RWPE2 (cell line): ENCODE measurements around the gene C1QTNF4.

Experiments used
- ATAC-seq: fragments of 200-7000 bp; cut with Tn5 transposase; 3 replicates; pipeline ENCODE4 v1.9.1; 2021; ENCODE audit warnings: low read depth
- DNase-seq: peaks from one replicate; pipeline ENCODE4 v3.0.0-alpha.2; 2020; ENCODE audit warnings: low spot score
- H3K27ac ChIP-seq: fragments of 450-650 bp; 2 replicates; pipeline ENCODE4 v1.5.1; 2017; ENCODE audit warnings: mild to moderate bottlenecking; ENCODE audit not compliant: poor library complexity, severe bottlenecking
- H3K27me3 ChIP-seq: fragments of 250-450 bp; sonication (Bioruptor Pico); 2 replicates; pipeline ENCODE4 v1.5.1; 2021; ENCODE audit warnings: mild to moderate bottlenecking, moderate library complexity; ENCODE audit not compliant: insufficient read depth, poor library complexity, severe bottlenecking
- H3K36me3 ChIP-seq: fragments of 250-450 bp; sonication (Bioruptor Pico); 2 replicates; pipeline ENCODE4 v1.5.1; 2020; ENCODE audit warnings: low read depth, mild to moderate bottlenecking, moderate library complexity
- H3K4me1 ChIP-seq: fragments of 250-450 bp; sonication (Bioruptor Pico); 2 replicates; pipeline ENCODE4 v1.5.1; 2021; ENCODE audit warnings: mild to moderate bottlenecking, moderate library complexity; ENCODE audit not compliant: insufficient read depth, poor library complexity, severe bottlenecking
- H3K4me3 ChIP-seq: fragments of 250-450 bp; sonication (Bioruptor Pico); 2 replicates; pipeline ENCODE4 v1.5.1; 2021; ENCODE audit warnings: mild to moderate bottlenecking, moderate library complexity; ENCODE audit not compliant: severe bottlenecking
- H3K9me3 ChIP-seq: fragments of 250-450 bp; sonication (Bioruptor Pico); 2 replicates; pipeline ENCODE4 v1.5.1; 2021; ENCODE audit warnings: mild to moderate bottlenecking, moderate library complexity; ENCODE audit not compliant: severe bottlenecking
- TF ChIP-seq, protein P1 (sequence below): fragments of 450-650 bp; IDR thresholded peaks from one replicate; pipeline ENCODE4 v1.5.1; 2017; ENCODE audit warnings: mild to moderate bottlenecking, moderate library complexity; ENCODE audit not compliant: poor library complexity, severe bottlenecking

Gene C1QTNF4

DNA sequence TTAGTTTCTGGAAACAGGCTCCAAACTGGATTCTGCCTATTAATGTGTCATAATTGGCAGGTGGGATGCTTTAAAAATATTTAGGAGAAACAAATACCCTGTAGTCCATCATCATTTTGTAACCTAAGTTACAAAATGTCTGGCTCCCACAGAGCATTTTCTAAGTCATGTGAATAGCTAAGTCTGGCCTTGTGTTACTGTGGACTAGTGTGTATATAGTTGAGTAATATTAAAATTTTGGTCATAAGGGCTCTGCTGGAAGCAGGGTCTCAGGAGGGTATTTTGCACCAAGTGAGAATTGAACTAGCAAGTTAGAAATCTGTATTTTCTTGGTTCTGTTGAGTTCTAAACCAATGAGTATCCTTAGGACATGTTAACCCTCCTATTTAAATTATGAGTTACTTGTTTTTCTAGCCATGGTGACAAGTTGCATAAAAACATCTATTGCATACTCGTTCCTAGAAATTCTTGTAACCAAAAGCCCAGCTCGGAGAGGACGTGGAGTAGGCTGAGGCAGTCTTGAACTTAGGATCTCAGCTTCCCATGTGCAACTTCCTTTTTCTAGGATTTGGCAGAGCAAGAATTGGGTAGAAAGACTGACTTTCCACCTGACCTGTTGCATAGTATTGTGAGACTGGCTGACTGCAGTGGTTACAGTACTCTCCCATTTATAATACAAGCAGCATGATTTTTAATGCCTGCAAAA is 23.4 kb downstream of the C1QTNF4 start:
- DNase-seq: no peak
- no peak for ATAC-seq
- Histone ChIP-seq H3K4me3 (no peak overlapping the region), H3K36me3 (peaks cover 81% of the 10 kb centered on the region), H3K27me3 (no peaks in the 10 kb centered on the region), H3K9me3 (no peaks in the 10 kb centered on the region), H3K4me1 (peaks cover 12% of the 10 kb centered on the region), H3K27ac (no peak overlapping the region)
- TF ChIP-seq, protein P1, sequence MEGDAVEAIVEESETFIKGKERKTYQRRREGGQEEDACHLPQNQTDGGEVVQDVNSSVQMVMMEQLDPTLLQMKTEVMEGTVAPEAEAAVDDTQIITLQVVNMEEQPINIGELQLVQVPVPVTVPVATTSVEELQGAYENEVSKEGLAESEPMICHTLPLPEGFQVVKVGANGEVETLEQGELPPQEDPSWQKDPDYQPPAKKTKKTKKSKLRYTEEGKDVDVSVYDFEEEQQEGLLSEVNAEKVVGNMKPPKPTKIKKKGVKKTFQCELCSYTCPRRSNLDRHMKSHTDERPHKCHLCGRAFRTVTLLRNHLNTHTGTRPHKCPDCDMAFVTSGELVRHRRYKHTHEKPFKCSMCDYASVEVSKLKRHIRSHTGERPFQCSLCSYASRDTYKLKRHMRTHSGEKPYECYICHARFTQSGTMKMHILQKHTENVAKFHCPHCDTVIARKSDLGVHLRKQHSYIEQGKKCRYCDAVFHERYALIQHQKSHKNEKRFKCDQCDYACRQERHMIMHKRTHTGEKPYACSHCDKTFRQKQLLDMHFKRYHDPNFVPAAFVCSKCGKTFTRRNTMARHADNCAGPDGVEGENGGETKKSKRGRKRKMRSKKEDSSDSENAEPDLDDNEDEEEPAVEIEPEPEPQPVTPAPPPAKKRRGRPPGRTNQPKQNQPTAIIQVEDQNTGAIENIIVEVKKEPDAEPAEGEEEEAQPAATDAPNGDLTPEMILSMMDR: no peak

DNA sequence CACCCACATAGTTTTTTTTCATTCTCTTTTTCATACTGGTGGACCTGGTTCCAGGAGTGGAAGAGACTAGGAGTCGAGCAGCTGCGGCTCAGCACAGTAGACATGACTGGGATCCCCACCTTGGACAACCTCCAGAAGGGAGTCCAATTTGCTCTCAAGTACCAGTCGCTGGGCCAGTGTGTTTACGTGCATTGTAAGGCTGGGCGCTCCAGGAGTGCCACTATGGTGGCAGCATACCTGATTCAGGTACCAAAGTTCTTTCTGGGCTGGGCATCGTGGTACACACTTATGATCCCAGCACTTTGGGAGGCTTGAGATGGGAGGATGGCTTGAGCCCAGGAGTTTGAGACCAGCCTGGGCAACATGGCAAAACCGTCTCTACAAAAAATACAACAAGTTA is 24.6 kb downstream of the C1QTNF4 start:
- no peak for DNase-seq
- H3K36me3 ChIP-seq: peaks cover 71% of the 10 kb centered on the region

DNA sequence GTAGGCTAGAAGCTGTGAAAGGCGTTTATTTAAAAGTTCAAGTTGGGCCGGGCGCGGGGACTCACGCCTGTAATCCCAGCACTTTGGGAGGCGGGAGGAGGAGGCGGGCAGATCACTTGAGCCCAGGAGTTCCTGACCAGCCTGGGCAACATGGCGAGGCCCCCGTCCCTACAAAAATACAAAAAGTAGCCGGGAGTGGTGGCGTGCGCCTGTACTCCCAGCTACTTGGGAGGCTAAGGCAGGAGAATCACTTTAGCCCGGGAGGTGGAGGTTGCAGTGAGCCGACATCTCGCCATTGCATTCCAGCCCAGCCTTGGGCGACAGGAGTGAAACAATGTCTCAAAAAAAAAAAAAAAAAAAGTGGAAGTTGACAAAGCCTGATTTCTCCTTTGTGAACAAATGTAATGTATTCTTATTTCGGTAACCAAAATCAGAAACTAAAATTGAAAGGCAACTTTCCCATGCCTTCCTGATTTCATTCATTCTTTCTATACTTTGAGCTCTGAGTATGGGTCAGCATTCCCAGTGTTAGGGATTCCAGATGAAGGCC is 28.0 kb downstream of the C1QTNF4 start:
- Histone ChIP-seq H3K9me3 (no peaks in the 10 kb centered on the region), H3K27ac (peak overlapping the region; percentile 51), H3K4me3 (peak overlapping the region; percentile 61), H3K27me3 (no peaks in the 10 kb centered on the region), H3K4me1 (peaks cover 3% of the 10 kb centered on the region), H3K36me3 (peaks cover 38% of the 10 kb centered on the region)
- TF ChIP-seq, protein P1: no peak
- DNase-seq (no peak), ATAC-seq (peak; percentile 41)

More for the DNA sequence above, 24.6 kb downstream of the C1QTNF4 start:
- TF ChIP-seq, protein P1: no peak
- Histone ChIP-seq H3K4me1 (peaks cover 12% of the 10 kb centered on the region), H3K9me3 (no peaks in the 10 kb centered on the region), H3K4me3 (no peak overlapping the region), H3K27me3 (no peaks in the 10 kb centered on the region), H3K27ac (no peak overlapping the region)
- ATAC-seq: no peak

DNA sequence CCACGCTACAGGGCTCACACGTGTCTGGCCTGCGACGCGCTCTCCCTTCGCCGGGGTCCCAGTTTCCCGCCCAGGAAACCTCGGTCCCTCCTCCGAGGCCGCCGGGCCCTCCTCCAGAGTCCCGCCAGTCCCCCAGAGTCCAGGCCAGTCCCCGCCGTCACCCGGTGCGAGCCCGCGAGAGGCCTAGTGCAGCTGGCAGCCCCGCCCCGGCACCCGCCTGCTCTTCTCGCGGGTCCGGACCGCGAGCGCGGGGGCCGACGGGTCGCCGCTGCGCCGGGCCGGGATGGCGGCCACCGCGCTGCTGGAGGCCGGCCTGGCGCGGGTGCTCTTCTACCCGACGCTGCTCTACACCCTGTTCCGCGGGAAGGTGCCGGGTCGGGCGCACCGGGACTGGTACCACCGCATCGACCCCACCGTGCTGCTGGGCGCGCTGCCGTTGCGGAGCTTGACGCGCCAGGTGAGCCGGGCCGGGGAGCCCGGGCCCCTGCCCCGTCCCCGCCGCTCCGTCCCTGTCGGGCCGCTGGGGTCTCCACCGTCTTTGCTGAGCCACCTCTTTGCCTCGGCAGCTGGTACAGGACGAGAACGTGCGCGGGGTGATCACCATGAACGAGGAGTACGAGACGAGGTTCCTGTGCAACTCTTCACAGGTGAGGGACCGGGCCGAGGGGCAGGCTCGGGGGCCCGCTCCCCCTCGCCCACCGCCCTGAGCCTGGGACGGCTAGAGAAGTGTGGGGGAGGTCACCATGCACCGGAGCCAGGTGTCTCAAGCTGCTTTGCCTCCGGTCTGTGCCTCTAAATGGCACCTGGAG is 28.7 kb downstream of the C1QTNF4 start, which contains the start of gene PTPMT1:
Gene PTPMT1, plus strand, starts transcription at position 260 of the 809 bp plus-strand sequence. Its CDS starts 24 bp downstream, at position 284.
- Histone ChIP-seq H3K27me3 (no peaks in the 10 kb centered on the region), H3K4me3 (peak within 1 kb of the TSS; percentile 61), H3K36me3 (peaks cover 31% of the 10 kb centered on the region), H3K4me1 (peaks cover 3% of the 10 kb centered on the region), H3K27ac (peak within 1 kb of the TSS; percentile 51), H3K9me3 (no peaks in the 10 kb centered on the region)
- no peak for DNase-seq
- ATAC-seq: peak; percentile 89
- TF ChIP-seq, protein P1: no peak
